Measurements from ENCODE around the gene LRP5. TPM values are rescaled to one million over a fixed set of nuclear protein-coding genes. Genes with fewer than 3 reads are reported as not detected.

The LRP5 gene
- total and polyA plus RNA-seq, 9 of the 15 experiments (the other 6 are each of a cell fraction or from before 2014, with no cell fraction given), result 0.48 to 44.2 (median 13.5) TPM

DNA sequence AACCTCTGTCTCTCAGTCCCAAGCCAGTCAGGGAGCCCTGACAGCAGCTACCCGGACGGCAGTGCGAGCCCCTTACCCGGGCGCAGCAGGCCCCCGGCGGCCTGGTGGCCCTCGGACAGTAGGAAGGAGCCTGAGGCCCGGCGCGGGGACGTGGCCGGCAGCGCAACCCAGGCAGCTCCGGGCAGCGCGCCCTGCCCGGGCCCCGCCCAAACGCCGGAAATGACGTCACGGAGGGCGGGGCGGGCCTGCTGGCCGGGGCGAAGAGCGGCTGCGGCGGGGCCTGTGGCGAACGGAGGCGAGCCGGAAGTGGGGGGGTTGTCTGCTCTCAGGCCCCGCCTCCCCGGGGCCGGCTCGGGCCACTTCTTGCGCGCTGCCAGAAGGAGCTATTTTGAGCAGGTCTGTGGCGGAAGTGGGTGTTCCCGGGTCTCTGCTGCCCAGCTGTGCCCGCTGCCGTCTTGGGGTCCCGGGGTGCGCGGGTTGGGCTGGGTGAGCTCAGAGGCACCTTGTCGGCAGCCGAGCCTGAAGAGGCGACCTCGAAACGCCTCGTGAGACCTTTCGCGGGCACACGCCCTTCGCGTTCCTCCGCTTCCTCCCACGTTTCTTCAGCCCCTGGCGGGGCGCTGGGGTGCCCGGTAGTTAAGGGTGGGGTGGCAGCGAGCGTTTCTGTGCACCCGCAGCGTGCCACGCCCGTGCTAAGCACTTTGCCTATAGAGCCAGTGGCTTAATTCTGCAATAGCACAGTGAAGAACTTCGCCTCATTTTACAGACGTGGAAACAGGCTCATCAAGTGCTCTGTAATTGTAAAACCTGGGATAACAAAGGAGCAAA lies 40.4 kb upstream of the LRP5 start, which contains the start of gene C11orf24 (continued):
- TF ChIP-seq JUND (IDR thresholded peaks at IDR 0.05; ENCODE audit: borderline replicate concordance, low read depth, low read length) (peak; percentile 98), JUND (tag; IDR thresholded peaks at IDR 0.05; ENCODE audit: borderline replicate concordance, low read depth, low read length) (peak; percentile 89; the same call in 1 of the 3 replicates), XRCC5 (IDR thresholded peaks at IDR 0.05; ENCODE audit: low read depth, low read length) (0 out of 2 replicates have a peak, but pooled peaks have one; percentile 28), CC2D1A (IDR thresholded peaks at IDR 0.05) (no peak), IRF2 (CRISPR knock-in tag; IDR thresholded peaks at IDR 0.05) (no peak), MXI1 (IDR thresholded peaks at IDR 0.05; ENCODE audit: low read depth, low read length) (peak; percentile 39; the same call in 1 of the 2 replicates), ZNF316 (IDR thresholded peaks at IDR 0.05) (no peak), NFIX (CRISPR knock-in tag; IDR thresholded peaks at IDR 0.05; ENCODE audit: low read depth) (no peak), RFX5 (IDR thresholded peaks at IDR 0.05; ENCODE audit: low read depth, low read length) (no peak), CHD7 (IDR thresholded peaks at IDR 0.05; ENCODE audit: low read depth, low read length) (no peak), ZNF143 (CRISPR knock-in tag; IDR thresholded peaks at IDR 0.05) (no peak)
- TF ChIP-seq, protein P1, sequence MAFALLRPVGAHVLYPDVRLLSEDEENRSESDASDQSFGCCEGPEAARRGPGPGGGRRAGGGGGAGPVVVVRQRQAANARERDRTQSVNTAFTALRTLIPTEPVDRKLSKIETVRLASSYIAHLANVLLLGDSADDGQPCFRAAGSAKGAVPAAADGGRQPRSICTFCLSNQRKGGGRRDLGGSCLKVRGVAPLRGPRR (CRISPR knock-in tag; IDR thresholded peaks at IDR 0.05), result no peak
- TF ChIP-seq, protein P2, sequence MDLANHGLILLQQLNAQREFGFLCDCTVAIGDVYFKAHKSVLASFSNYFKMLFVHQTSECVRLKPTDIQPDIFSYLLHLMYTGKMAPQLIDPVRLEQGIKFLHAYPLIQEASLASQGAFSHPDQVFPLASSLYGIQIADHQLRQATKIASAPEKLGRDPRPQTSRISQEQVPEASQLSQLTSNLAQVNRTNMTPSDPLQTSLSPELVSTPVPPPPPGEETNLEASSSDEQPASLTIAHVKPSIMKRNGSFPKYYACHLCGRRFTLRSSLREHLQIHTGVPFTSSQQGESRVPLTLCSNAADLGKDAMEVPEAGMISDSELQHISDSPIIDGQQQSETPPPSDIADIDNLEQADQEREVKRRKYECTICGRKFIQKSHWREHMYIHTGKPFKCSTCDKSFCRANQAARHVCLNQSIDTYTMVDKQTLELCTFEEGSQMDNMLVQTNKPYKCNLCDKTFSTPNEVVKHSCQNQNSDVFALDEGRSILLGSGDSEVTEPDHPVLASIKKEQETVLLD (IDR thresholded peaks at IDR 0.05), result peak; percentile 25; the same call in 1 of the 2 replicates

Data from K562 (cell line).